ENCODE data around the gene S100A9. TPM values are rescaled to one million over a fixed set of nuclear protein-coding genes. Genes with fewer than 3 reads are reported as not detected.

The S100A9 gene
- total and polyA plus RNA-seq, 4 donors: 35.0 to 603 (median 158) TPM

- WGBS: 54% methylated on average over 10 of the region's 10 CpGs
- Histone ChIP-seq H3K9me3 (ENCODE audit: control insufficient read depth in 4 of 4, low read length in 3 of 4) (no peaks in the 10 kb centered on the region), H3K9ac (ENCODE audit: low read depth in 1 of 2, low read length in 2 of 2) (no peak within 1 kb of the TSS), H3K27ac (ENCODE audit: low read depth in 1 of 2, low read length in 2 of 2) (no peak within 1 kb of the TSS), H3K4me3 (ENCODE audit: low read depth in 1 of 3, low read length in 3 of 3) (no peak within 1 kb of the TSS), H3K4me1 (ENCODE audit: control insufficient read depth in 4 of 4, insufficient read depth in 4 of 4, low read length in 3 of 4) (no peaks in the 10 kb centered on the region), H3K36me3 (ENCODE audit: control insufficient read depth in 4 of 4, insufficient read depth in 3 of 4, low read depth in 1 of 4, low read length in 3 of 4) (no peaks in the 10 kb centered on the region), H3K27me3 (ENCODE audit: control insufficient read depth in 4 of 4, insufficient read depth in 4 of 4, low read length in 3 of 4) (peaks cover 0 to 12% (median 2%) of the 10 kb centered on the region in 4 donors)
- TF ChIP-seq HNF4A (conservative IDR thresholded peaks at IDR 0.05): no peak
- TF ChIP-seq REST (IDR thresholded peaks at IDR 0.05): no peak
- TF ChIP-seq RAD21 (IDR thresholded peaks at IDR 0.05): no peak
- no peak for TF ChIP-seq YY1 (IDR thresholded peaks at IDR 0.05)
- peak; percentile 24 for DNase-seq (ENCODE audit: low spot score)
These were observed 8.9 kb upstream of the S100A9 start, which contains the start of gene PGLYRP4 for GRCh38 chr1:153348511-153349362. Gene PGLYRP4, minus strand, starts transcription at chr1:153348841. Its CDS starts 909 bp downstream, at chr1:153347932.

- 61% methylated on average over 17 of the region's 17 CpGs for WGBS
- Histone ChIP-seq H3K9me3 (ENCODE audit: control insufficient read depth in 4 of 4, low read length in 3 of 4) (no peaks in the 10 kb centered on the region), H3K4me1 (ENCODE audit: control insufficient read depth in 4 of 4, insufficient read depth in 4 of 4, low read length in 3 of 4) (no peaks in the 10 kb centered on the region), H3K27ac (ENCODE audit: low read depth in 1 of 2, low read length in 2 of 2) (no peak overlapping the region), H3K4me3 (ENCODE audit: low read depth in 1 of 3, low read length in 3 of 3) (no peak overlapping the region), H3K9ac (ENCODE audit: low read depth in 1 of 2, low read length in 2 of 2) (no peak overlapping the region), H3K27me3 (ENCODE audit: control insufficient read depth in 4 of 4, insufficient read depth in 4 of 4, low read length in 3 of 4) (peaks cover 0 to 12% (median 2%) of the 10 kb centered on the region in 4 donors), H3K36me3 (ENCODE audit: control insufficient read depth in 4 of 4, insufficient read depth in 3 of 4, low read depth in 1 of 4, low read length in 3 of 4) (no peaks in the 10 kb centered on the region)
- TF ChIP-seq TAF1 (conservative IDR thresholded peaks at IDR 0.05) (no peak), CTCF (IDR thresholded peaks at IDR 0.05; ENCODE audit: low read depth, low read length, missing input control) (no peak), NR2F2 (IDR thresholded peaks at IDR 0.05) (no peak), ZBTB33 (IDR thresholded peaks at IDR 0.05) (no peak), RXRA (IDR thresholded peaks at IDR 0.05) (no peak), SP1 (IDR thresholded peaks at IDR 0.05) (no peak), HNF4A (conservative IDR thresholded peaks at IDR 0.05) (no peak), GABPA (IDR thresholded peaks at IDR 0.05 in 1 of 2, conservative IDR thresholded peaks at IDR 0.05 in 1 of 2) (no peak), EGR1 (IDR thresholded peaks at IDR 0.05; ENCODE audit: low read depth in 2 of 2) (no peak), FOXA2 (IDR thresholded peaks at IDR 0.05) (no peak)
- peak; percentile 16 for DNase-seq (ENCODE audit: low spot score)
These were observed 8.0 kb upstream of the S100A9 start for GRCh38 chr1:153349363-153350320.
